A673 (cell line): ENCODE data around the gene MGME1. TPM values are rescaled to one million over a fixed set of nuclear protein-coding genes. Genes with fewer than 3 reads are reported as not detected.
A peak's percentile ranks its signal among the peaks of the same experiment; 100 is the strongest.

Experiments used
- BruUV-seq: library from RNA; stranded (reverse); fragments of 400-500 nt; replicated peaks from 2 replicates; lab custom pipeline; 2021; lab: Mats Ljungman, UMichigan
- CTCF ChIA-PET: fragments of 300-600 bp; sonication (Branson Sonifier 250); formaldehyde crosslinking; loops from one replicate; lab custom pipeline; 2022; ENCODE audit warnings: antibody characterized with exemption; lab: Charles Lee
- POLR2A ChIA-PET: fragments of 300-600 bp; sonication (Branson Sonifier 250); formaldehyde crosslinking; loops from one replicate; lab custom pipeline; 2022; ENCODE audit warnings: antibody characterized with exemption; ENCODE audit not compliant: low non-redundant PET; lab: Charles Lee
- DNase-seq: peaks from one replicate; pipeline ENCODE4 v3.0.0-alpha.2; 2015; ENCODE audit warnings: low spot score
- H3K27ac ChIP-seq: fragments of 200-600 bp; sonication (generic); 2 replicates; pipeline ENCODE4 v1.5.1; 2016; ENCODE audit warnings: mixed run types, low read depth, mild to moderate bottlenecking, mixed read lengths, antibody characterized with exemption, low read length; ENCODE audit not compliant: poor library complexity, severe bottlenecking
- H3K27me3 ChIP-seq: fragments of 200-600 bp; sonication (generic); replicated peaks from 2 replicates; pipeline ENCODE4 v1.6.1; 2017; ENCODE audit warnings: mixed run types, low read depth, mild to moderate bottlenecking, mixed read lengths, antibody characterized with exemption, low read length; ENCODE audit not compliant: insufficient read depth, poor library complexity
- H3K36me3 ChIP-seq: fragments of 200-600 bp; sonication (generic); 2 replicates; pipeline ENCODE4 v1.6.1; 2016; ENCODE audit warnings: mixed run types, mild to moderate bottlenecking, mixed read lengths, antibody characterized with exemption, low read length; ENCODE audit not compliant: insufficient read depth, poor library complexity, severe bottlenecking
- H3K4me1 ChIP-seq: fragments of 200-600 bp; sonication (generic); 2 replicates; pipeline ENCODE4 v1.6.1; 2017; ENCODE audit warnings: mixed run types, mild to moderate bottlenecking, mixed read lengths, antibody characterized with exemption, low read length; ENCODE audit not compliant: insufficient read depth, poor library complexity, severe bottlenecking
- H3K4me3 ChIP-seq: fragments of 200-600 bp; sonication (generic); 2 replicates; pipeline ENCODE4 v1.5.1; 2016; ENCODE audit warnings: low read depth, mixed run types, mild to moderate bottlenecking, mixed read lengths, low read length; ENCODE audit not compliant: poor library complexity, severe bottlenecking
- H3K9me3 ChIP-seq: fragments of 200-600 bp; sonication (generic); 2 replicates; pipeline ENCODE4 v1.6.1; 2016; ENCODE audit warnings: mixed run types, low read depth, mild to moderate bottlenecking, mixed read lengths, antibody characterized with exemption, low read length; ENCODE audit not compliant: poor library complexity, severe bottlenecking
- EZH2 ChIP-seq: fragments of 200-600 bp; sonication (generic); IDR thresholded peaks from 2 replicates; pipeline ENCODE4 v1.6.1; 2017; ENCODE audit warnings: borderline replicate concordance, low read depth, mild to moderate bottlenecking, mixed read lengths, antibody characterized with exemption, low read length; ENCODE audit not compliant: poor library complexity, severe bottlenecking
- intact Hi-C: fragments of 100-400 bp; cut with micrococcal nuclease; formaldehyde crosslinking; loops from one replicate; pipeline ENCODE4 v1.10.0; 2022; ENCODE audit not compliant: unreplicated experiment
- total RNA-seq: library from RNA; stranded (reverse); gene quantifications from 2 replicates; pipeline ENCODE4 v1.2.3, GENCODE V29; 2021
- TF ChIP-seq, protein P1 (sequence below): fragments of 300-800, 200-600 bp; sonication (generic); conservative IDR thresholded peaks from 2 replicates; pipeline ENCODE4 v1.5.1; 2017; ENCODE audit warnings: low read depth, mild to moderate bottlenecking, antibody characterized with exemption, low read length, moderate library complexity, mixed read lengths

Gene MGME1
- total RNA-seq, 1 experiment from 2014 or later: 41.4 TPM

DNA sequence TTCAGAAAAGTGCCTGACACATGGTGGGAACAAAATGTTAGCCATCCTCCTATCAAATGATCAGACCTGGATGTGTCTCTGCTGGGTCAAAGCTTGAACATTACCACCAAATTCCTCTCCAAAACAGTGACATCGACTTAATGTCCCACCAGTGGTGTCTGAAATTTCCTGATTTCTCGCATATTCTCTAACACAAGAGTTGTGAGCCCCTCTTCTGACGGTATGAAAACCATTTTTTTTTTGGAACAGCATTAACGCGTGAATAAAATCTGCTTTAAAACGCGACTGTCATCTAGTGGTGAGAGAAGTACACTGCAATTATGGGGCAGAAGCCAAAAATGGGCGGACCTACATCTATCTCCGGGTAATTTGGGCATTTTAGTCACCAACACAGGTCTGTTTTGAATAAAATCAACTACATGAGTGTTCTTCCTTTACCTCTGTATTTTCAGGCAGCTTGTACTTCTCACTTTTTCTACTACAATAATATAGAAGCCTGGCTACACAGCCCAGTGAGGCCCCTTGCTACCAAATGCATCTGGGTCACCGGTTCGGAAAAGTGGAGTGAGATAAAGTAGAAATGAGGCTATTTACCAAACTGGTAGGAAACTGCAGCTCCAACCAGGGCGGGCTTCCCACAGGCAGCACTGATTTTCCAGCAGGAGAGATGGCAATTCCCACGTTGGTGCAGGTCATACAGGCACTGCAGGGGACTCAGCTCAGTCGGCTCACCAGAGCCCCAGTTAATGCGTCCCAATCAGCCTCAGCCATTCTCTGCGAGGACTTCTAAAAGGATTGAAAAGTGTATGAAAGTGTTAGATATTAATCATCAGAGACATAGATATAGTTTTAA, 27.4 kb downstream of the MGME1 start:
- Histone ChIP-seq H3K27ac (no peak overlapping the region), H3K4me1 (peaks cover 7% of the 10 kb centered on the region), H3K9me3 (no peaks in the 10 kb centered on the region), H3K27me3 (no peaks in the 10 kb centered on the region), H3K4me3 (no peak overlapping the region), H3K36me3 (peaks cover 4% of the 10 kb centered on the region)
- TF ChIP-seq, protein P1, sequence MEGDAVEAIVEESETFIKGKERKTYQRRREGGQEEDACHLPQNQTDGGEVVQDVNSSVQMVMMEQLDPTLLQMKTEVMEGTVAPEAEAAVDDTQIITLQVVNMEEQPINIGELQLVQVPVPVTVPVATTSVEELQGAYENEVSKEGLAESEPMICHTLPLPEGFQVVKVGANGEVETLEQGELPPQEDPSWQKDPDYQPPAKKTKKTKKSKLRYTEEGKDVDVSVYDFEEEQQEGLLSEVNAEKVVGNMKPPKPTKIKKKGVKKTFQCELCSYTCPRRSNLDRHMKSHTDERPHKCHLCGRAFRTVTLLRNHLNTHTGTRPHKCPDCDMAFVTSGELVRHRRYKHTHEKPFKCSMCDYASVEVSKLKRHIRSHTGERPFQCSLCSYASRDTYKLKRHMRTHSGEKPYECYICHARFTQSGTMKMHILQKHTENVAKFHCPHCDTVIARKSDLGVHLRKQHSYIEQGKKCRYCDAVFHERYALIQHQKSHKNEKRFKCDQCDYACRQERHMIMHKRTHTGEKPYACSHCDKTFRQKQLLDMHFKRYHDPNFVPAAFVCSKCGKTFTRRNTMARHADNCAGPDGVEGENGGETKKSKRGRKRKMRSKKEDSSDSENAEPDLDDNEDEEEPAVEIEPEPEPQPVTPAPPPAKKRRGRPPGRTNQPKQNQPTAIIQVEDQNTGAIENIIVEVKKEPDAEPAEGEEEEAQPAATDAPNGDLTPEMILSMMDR: peak; percentile 91
- TF ChIP-seq EZH2: no peak
- ChIA-PET CTCF (interaction anchor here (0.7 kb wide), 1 partner anchor 521 kb away, joined by 3 read pairs; no protein-coding TSS in a partner anchor), POLR2A (no interaction called here)
- intact Hi-C loops: loop anchor here (5.0 to 10.0 kb wide), 5 partner anchors 281 to 1194 kb away; partner anchors contain the start of gene BFSP1
- BruUV-seq: no TSS peak
- DNase-seq: peak; percentile 78

- Histone ChIP-seq H3K9me3 (no peaks in the 10 kb centered on the region), H3K27me3 (no peaks in the 10 kb centered on the region), H3K27ac (no peak overlapping the region), H3K4me1 (peaks cover 7% of the 10 kb centered on the region), H3K36me3 (no peaks in the 10 kb centered on the region), H3K4me3 (no peak overlapping the region)
- no peak for DNase-seq
- intact Hi-C loops: loop anchor here (5.0 to 10.0 kb wide), 5 partner anchors 279 to 1196 kb away; partner anchors contain the start of gene BFSP1
- TF ChIP-seq, protein P1: no peak
- no peak for TF ChIP-seq EZH2
- ChIA-PET CTCF (interaction anchor here (0.6 kb wide), 1 partner anchor 17 kb away, joined by 4 read pairs; no protein-coding TSS in a partner anchor), POLR2A (no interaction called here)
- no TSS peak for BruUV-seq
These were observed 29.6 kb downstream of the MGME1 start for GRCh38 chr20:17998446-17998845.

DNA sequence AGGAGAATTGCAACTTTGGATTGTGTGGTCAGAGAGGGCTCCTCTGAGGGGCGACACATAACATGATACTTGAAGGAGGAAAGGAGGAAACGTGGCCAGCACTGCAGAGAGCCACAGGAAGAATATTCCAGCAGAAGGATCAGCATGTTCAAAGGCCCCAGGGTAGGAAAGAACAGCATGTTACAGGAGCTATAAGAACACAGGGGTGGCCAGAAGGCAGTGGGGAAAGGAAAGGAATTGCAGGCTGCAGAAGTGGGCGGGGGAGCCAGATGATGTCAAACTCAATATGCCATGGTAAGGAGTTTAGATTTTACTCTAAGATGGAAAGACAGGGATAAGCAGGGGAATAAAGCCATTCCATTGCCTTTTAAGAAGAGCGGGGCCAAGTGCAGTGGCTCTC, 30.7 kb downstream of the MGME1 start:
- ChIA-PET CTCF (no interaction called here), POLR2A (interaction anchor here (0.6 kb wide), 1 partner anchor 10 kb away, joined by 3 read pairs; no protein-coding TSS in a partner anchor)
- no TSS peak for BruUV-seq
- no peaks in the 10 kb centered on the region for H3K36me3 ChIP-seq
- no peaks in the 10 kb centered on the region for H3K27me3 ChIP-seq
- no peak overlapping the region for H3K4me3 ChIP-seq
- no peak for DNase-seq
- H3K9me3 ChIP-seq: no peaks in the 10 kb centered on the region
- H3K27ac ChIP-seq: no peak overlapping the region
- H3K4me1 ChIP-seq: peaks cover 7% of the 10 kb centered on the region
- intact Hi-C loops: loop anchor here (5.0 to 10.0 kb wide), 5 partner anchors 278 to 1197 kb away; partner anchors contain the start of gene BFSP1
- no peak for TF ChIP-seq EZH2
- TF ChIP-seq, protein P1: no peak
